Ovary (tissue), 9 donors: Measurements from ENCODE around the gene KCTD17. TPM values are rescaled to one million over a fixed set of nuclear protein-coding genes. Genes with fewer than 3 reads are reported as not detected.

Experiments
- DNase-seq, 5 donors: peaks; one replicate each; pipeline ENCODE4 v3.0.0-alpha.2; 2019 to 2020
- H3K27ac ChIP-seq, 2 donors: fragments of 200-600 bp; one replicate each; pipeline versions ENCODE4 v1.5.1 to v1.8.0; 2019 to 2022
- H3K27me3 ChIP-seq: fragments of 200-600 bp; one replicate; pipeline ENCODE4 v1.8.0; 2022
- H3K36me3 ChIP-seq: fragments of 200-600 bp; sonication (generic); one replicate; pipeline ENCODE4 v1.5.1; 2019
- H3K4me1 ChIP-seq: one replicate; pipeline ENCODE4 v1.8.1; 2013; ENCODE audit warnings: mild to moderate bottlenecking, moderate library complexity; ENCODE audit not compliant: insufficient read depth
- H3K4me3 ChIP-seq: fragments of 200-600 bp; sonication (generic); one replicate; pipeline ENCODE4 v1.5.1; 2017
- H3K9me3 ChIP-seq, 2 donors: fragments of 200-600 bp in 1 of 2; sonication (generic) in 1 of 2; one replicate each; pipeline versions ENCODE4 v1.5.1 to v1.8.1; 2013 to 2019; ENCODE audit warnings: mild to moderate bottlenecking in 1 of 2, moderate library complexity in 1 of 2
- EP300 ChIP-seq: sonication (generic); formaldehyde crosslinking; IDR thresholded peaks from one replicate; pipeline ENCODE4 v1.6.1; 2017; ENCODE audit warnings: antibody characterized with exemption
- POLR2A ChIP-seq: fragments of 450-650 bp; IDR thresholded peaks from one replicate; pipeline ENCODE4 v1.6.1; 2017; ENCODE audit warnings: antibody characterized with exemption, mild to moderate bottlenecking, moderate library complexity
- WGBS, 3 donors: extraction: QIAGEN DNeasy Blood & Tissue Kit in 1 of 3; methylation state at CpG; one replicate each; pipeline versions ENCODE4 v1.1.5 to v1.1.7; 2013 to 2017; 5-methylcytosine and 5-hydroxymethylcytosine counted together
- intact Hi-C, 4 donors: fragments of 100-400 bp; cut with DNase I; formaldehyde crosslinking; loops; one replicate each; pipeline versions ENCODE4 v1.11.0 to v1.15.1; 2022 to 2023
- polyA plus RNA-seq, 2 donors: library from polyadenylated mRNA; stranded (reverse); fragments of 200-250 nt in 1 of 2; fragments of 350-450 nt in 1 of 2; fragmentation: Illumina TruSeq in 1 of 2; extraction: RNeasy Lipid Tissue Mini Kit (QIAGEN cat#74804) in 1 of 2; gene quantifications; one replicate each; pipeline ENCODE4 v1.2.3, GENCODE V29; 2013 to 2014
- total RNA-seq, 7 donors: library from RNA; depleted of rRNA in 2 of 7; stranded (reverse); fragments of >200 nt in 2 of 7; fragmentation: NEBNext Ultra II Directional in 3 of 7; extraction: Animal tissue kit (Norgen Biotek cat#: 25700) in 3 of 7; gene quantifications; one replicate each; pipeline versions ENCODE4 v1.1.0 to v1.2.4, GENCODE V29; 2016 to 2023
- TF ChIP-seq, protein P1 (sequence below), 3 donors: fragments of 450-650 bp in 2 of 3; fragments of 200-600 bp in 1 of 3; IDR thresholded peaks; one replicate each; pipeline versions ENCODE4 v1.5.1 to v1.8.0; 2016 to 2022; ENCODE audit warnings: antibody characterized with exemption in 3 of 3, mild to moderate bottlenecking in 1 of 3
- donor health status: DM: no; HTN: no; CAD: no; lungs with moderate emphysema.
- donor health status: DM: no; HTN: no; CAD: no.
- donor health status: Bipolar disorder and iron deficiency.
- donor health status: DM: yes; HTN: yes; CAD: no.
- donor health status: DM: no; HTN: no; CAD: no.
- donor health status: DM: yes; HTN: yes; CAD: no.

KCTD17 gene
- total and polyA plus RNA-seq, 9 donors = 4.5 to 34.7 (median 26.7) TPM

DNA sequence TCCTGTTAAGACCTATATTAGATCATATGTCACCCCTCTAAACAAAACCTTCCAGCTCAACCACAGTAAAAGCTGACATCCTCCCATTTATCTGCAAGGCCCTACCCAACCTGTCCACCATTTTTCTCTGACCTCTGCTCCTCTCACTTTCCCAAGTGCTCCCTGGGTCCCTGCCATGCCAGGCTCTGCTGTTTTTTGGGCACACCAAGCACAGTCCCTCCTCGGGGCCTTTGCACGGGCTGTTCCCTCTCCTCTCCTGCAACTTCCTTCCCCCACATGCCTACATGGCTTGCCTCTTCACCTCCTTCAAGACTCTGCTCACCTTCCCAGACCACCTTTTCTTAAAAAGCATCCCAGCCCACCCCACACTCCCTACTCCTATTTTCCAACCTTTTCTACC, 42.1 kb upstream of the KCTD17 start:
- no peaks in the 10 kb centered on the region for H3K4me1 ChIP-seq
- H3K36me3 ChIP-seq = no peaks in the 10 kb centered on the region
- WGBS, 3 donors = 81 to 87% (median 86%) methylated on average over 2 of the region's 2 CpGs
- no peak for DNase-seq
- H3K4me3 ChIP-seq = no peak overlapping the region
- H3K9me3 ChIP-seq = no peaks in the 10 kb centered on the region
- no peaks in the 10 kb centered on the region for H3K27me3 ChIP-seq
- H3K27ac ChIP-seq = no peak overlapping the region
- intact Hi-C loops = no loop called here
- TF ChIP-seq, protein P1, sequence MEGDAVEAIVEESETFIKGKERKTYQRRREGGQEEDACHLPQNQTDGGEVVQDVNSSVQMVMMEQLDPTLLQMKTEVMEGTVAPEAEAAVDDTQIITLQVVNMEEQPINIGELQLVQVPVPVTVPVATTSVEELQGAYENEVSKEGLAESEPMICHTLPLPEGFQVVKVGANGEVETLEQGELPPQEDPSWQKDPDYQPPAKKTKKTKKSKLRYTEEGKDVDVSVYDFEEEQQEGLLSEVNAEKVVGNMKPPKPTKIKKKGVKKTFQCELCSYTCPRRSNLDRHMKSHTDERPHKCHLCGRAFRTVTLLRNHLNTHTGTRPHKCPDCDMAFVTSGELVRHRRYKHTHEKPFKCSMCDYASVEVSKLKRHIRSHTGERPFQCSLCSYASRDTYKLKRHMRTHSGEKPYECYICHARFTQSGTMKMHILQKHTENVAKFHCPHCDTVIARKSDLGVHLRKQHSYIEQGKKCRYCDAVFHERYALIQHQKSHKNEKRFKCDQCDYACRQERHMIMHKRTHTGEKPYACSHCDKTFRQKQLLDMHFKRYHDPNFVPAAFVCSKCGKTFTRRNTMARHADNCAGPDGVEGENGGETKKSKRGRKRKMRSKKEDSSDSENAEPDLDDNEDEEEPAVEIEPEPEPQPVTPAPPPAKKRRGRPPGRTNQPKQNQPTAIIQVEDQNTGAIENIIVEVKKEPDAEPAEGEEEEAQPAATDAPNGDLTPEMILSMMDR (IDR thresholded peaks at IDR 0.05) = no peak
- TF ChIP-seq EP300 (no peak), POLR2A (no peak)

DNA sequence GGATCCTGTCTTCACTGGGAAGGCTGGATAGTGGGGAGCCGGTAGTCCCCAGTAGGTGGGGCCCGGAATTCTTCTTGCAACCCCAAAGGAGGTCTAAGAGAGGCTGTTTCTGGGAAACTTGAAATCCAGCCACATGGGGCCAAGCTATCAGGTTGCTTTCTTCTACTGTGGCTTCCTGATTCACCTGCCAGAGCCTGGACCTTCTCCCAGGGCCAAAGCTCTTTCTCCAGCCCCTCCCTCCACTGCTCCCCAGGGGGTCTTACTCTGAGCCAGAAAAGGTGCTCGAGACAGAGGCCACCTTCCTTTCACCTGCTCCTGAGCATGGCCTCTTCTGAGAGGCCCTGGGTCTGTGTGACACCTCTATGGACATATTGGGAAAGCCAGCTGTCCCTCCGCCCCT, 41.4 kb upstream of the KCTD17 start:
- H3K4me1 ChIP-seq = peaks cover 3% of the 10 kb centered on the region
- 69 to 78% (median 75%) methylated on average over 4 of the region's 4 CpGs for WGBS, 3 donors
- DNase-seq = no peak
- TF ChIP-seq, protein P1 (IDR thresholded peaks at IDR 0.05) = no peak
- TF ChIP-seq POLR2A (no peak), EP300 (no peak)
- H3K27me3 ChIP-seq = no peaks in the 10 kb centered on the region
- H3K9me3 ChIP-seq = no peaks in the 10 kb centered on the region
- intact Hi-C loops = no loop called here
- H3K4me3 ChIP-seq = no peak overlapping the region
- H3K27ac ChIP-seq = no peak overlapping the region
- H3K36me3 ChIP-seq = no peaks in the 10 kb centered on the region

DNA sequence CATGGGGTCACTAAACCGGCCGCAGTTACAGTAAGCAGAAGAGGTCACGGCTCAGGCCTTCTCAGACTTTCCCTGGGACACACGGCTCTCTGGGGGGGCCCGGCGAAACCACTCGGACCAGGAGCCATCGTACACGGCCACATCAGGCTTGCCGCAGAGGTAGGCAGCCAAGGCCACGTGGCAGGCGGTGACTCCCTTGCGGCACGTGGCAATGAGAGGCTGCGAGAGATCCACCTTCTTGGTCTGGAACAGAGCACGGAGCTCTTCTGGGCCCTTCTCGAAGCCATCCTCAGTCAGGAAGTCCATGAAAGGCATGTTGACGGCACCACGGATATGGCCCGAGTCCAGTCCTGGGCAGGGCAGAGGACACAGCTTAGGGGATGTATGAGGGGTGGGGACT, 40.6 kb upstream of the KCTD17 start:
- WGBS, 3 donors = 83 to 88% (median 86%) methylated on average over 20 of the region's 20 CpGs
- H3K4me1 ChIP-seq = peaks cover 3% of the 10 kb centered on the region
- no peaks in the 10 kb centered on the region for H3K27me3 ChIP-seq
- no peak overlapping the region for H3K27ac ChIP-seq
- no peak for TF ChIP-seq EP300
- TF ChIP-seq, protein P1 (IDR thresholded peaks at IDR 0.05) = no peak
- DNase-seq = no peak
- H3K4me3 ChIP-seq = no peak overlapping the region
- intact Hi-C loops = no loop called here
- H3K9me3 ChIP-seq = no peaks in the 10 kb centered on the region
- H3K36me3 ChIP-seq = no peaks in the 10 kb centered on the region

DNA sequence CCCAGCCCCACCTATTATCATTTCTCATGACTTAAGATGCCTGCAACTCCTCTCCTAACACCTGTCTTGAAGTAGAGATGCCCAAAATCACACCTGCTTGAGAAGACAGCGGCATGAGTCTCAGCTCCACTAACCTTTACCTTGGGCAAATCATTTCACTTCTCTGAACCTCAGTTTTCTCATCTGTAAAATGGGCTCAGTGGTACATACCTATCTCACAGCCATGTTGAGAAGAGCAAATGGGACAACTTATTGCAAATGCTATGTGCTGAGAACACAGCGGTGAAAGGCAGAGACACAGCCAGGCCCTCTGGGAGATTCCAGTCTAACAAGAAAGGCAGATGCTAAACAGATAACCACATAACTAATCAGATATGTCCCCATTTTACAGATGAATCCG, 40.1 kb upstream of the KCTD17 start:
- Histone ChIP-seq H3K4me1 (peaks cover 3% of the 10 kb centered on the region), H3K27ac (no peak overlapping the region), H3K4me3 (no peak overlapping the region), H3K36me3 (no peaks in the 10 kb centered on the region), H3K27me3 (no peaks in the 10 kb centered on the region), H3K9me3 (no peaks in the 10 kb centered on the region)
- DNase-seq = no peak
- 91 to 99% (median 95%) methylated on average over 3 of the region's 3 CpGs for WGBS, 3 donors
- TF ChIP-seq, protein P1 (IDR thresholded peaks at IDR 0.05) = no peak
- TF ChIP-seq POLR2A (no peak), EP300 (no peak)
- intact Hi-C loops = no loop called here
